CD4-positive, alpha-beta T cell treated with Interleukin-15 for 1 hour (primary cell): Measurements from ENCODE around the gene CALM1.

Experiments used
- DNase-seq: peaks from one replicate; pipeline ENCODE4 v3.0.0-alpha.2; 2020

CALM1 gene

DNA sequence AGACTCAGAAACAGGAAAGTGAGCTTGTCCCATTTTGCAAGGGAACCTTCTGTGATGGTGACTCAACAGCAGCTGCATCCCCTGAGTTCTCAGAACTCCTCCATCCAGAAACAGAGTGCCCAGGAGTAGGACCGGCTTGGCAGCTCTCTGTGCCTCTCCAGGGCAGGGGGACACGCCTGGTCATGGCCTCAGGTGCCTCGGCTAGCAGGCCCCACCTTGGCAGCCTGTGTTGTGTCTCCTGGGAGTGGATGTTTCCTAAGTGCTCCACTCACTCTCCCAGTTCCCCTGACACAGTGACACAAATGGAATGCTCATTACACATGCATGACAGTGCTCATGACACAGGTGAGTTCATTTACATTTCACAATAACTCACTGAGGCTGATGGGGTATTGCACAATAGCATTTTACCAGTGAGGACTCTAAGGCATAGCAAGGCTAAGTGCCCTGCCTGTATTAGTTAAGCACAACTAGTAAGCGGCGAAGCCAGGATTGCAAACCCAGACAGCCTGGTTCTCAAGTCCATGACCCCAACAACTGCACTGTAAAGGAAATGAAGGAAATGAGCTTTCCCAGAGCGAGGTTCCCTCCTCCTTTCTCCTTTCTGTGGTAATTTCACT lies 47.4 kb downstream of the CALM1 start:
- DNase-seq: no peak

DNA sequence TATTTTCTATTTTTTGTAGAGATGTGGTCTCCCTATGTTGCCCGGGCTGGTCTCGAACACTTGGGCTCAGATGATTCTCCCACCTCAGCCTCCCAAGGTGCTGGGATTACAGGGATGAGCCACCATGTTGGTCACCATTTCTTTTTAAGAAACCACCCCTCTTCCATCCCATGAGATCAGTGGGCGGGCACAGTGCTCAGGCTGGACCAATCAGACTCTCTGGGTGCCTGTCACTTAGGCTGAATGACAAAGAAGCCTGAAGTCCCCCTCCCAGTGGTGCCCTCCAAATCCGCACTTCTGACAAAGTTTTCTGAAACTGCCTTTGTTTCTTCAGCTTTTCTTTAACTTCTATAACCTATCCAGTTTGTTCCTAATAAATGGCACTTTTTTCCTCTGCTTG lies 48.2 kb downstream of the CALM1 start:
- DNase-seq: no peak

DNA sequence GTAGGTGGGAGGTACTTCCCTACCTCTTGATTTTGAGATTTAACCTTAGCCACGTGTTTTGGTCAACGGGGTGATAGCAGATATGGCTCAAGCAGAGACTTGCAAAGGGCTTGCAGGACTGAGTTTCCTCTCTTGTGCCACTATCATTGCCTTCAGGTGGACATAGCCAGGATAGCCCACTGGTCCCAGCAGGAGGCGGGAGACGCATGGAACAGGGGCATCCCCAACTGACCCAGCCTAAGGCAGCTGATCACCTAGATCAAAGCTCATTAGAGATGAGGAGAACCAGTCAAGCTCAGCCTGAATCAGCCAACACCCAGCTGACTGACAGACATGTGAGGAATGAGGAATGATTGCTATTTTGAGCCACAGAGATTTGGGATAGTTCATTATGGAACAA lies 49.6 kb downstream of the CALM1 start:
- DNase-seq: no peak

DNA sequence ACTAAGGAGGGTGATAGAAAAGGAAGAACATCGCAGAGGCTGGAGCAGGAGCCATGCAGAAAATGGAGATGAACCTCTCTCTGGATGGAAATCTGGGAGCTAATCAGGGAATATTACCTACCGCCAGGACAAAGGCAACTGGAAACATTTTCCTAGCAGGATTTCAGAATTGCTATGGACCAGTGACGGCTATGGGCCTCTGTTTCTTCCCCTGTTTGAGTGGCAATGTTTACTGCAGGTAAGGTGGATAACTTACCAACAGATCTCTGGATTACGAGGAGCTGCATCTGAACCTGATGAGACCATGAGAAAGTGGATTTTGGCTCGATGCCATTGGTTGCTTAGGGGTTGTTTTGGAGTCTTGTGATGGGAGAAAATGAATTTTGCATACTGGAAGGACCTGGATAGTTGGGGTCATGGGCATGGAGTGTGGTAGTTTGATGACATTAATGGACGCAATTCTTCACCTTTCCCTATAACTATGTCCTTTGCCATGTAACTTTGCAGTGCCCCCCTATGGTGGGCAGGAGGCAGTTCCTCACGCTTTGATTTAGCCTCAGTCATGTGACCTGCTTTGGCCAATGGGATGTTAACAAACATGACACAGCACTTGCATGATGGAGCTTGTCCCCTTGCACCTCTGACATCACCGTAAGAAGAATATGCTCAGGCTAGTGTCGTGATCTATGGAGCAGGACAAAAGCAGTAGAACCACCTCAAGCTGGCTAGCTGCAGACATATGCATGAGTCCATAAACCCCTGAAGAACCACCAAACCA lies 51.1 kb downstream of the CALM1 start:
- no peak for DNase-seq

DNA sequence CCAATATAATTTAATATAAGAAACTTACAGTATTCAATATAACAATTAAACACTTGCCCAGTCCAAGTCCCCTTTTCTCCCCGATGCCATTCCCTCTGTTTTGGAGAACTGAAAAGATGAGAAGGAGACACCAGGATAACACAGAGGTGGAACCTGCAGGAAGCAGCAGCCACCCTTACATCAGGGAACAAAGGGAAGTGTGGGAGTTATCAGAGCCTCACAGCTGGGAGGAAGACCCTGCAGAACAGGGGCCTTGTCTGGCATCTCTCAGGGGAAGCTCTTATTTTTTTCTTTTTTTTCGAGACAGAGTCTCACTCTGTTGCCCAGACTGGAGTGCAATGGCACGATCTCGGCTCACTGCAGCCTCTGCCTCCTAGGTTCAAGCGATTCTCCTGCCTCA lies 52.6 kb downstream of the CALM1 start:
- DNase-seq: no peak

DNA sequence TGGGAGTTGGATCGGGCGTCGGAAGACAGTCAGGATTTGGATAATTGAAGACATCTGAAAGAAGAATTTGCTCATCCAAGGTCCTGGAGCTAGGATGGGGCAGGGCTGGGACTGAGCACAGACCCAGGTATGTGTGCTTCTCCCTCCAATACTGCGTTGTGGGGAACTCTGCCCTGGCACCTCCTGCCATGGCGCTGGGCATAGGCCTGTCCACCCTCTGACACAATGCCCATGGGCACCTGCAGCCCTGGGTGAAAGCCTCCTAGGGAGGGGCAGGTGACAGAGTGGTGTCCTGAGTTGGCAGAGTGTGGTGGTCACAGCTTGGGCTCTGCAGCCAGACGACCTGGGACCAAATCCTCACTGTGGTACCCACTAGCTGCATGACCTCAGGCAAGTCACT lies 53.3 kb downstream of the CALM1 start:
- no peak for DNase-seq

DNA sequence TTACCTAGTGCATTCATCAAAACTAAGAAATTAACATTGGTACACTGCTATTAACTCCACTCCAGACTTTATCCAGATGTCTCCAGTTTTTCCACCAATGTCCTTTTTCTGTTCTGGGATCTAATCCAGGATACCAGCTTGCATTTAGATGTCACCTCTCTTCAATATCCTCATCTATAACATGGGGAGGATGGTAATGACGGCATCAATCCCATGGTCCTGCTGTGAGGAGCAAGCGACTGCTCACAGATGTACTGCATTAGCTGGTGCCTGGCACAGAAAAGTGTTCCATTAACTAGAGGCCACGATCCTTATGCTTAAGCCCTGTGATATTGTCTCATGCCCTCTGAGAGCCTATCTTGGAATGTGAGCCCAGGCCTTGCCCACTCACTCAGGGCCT lies 53.8 kb downstream of the CALM1 start:
- no peak for DNase-seq

DNA sequence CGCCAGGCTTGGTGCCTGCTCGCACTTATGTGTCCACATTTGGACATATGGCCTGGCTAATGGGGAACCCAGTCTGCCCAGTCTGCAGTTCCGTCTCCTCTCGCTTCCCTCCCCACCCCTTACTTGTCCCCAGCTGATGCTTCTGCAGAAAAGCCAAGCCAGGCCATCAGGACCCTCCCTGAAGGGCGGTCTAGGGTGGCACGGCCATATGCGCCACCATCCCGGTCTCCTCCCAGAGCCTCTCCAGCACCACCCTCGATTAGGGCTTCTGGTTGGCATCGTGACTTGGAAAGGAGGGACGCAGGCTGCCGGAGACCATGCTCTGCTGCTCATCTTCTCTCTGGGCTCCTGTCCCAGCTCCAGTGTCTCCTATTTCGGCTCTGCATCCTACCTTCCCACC lies 54.6 kb downstream of the CALM1 start:
- no peak for DNase-seq

DNA sequence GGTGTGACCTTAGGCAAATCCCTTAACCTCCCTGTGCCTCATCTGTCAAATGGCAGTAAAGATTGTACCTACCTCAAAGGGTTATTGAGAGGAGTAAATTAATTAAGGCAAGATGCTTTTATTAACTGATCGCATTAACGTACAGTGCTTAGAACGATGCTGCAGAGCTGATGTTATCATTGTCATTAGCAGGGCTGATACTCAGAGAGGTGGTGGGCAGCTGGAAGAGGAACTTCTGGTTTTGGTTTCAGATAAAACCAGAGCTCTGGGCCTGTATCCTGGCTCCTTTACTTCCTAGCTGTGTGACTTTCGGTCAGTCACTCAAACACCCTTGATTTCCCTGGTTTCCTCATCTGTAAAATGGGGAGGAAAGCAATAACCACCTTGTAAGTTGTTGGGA lies 55.1 kb downstream of the CALM1 start:
- no peak for DNase-seq

DNA sequence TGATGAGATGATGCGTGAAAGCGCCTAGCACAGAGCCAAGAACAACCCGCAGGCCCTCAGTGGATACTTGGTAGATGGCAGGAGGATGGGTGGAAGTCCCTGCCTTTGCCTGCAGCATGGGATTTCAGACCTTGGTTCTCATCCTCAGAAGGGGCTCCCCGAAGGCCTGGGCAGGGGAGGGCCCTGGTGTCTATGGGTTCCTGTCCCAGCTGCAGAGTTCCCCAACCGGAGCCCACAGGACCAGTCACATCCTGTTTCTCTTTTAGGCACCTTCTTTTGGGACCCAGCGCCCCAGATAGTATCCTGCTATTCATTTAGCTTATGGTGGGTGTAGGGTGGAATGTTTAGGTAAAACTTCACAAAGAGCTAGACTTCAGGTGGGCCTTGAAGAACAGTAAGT lies 55.5 kb downstream of the CALM1 start:
- no peak for DNase-seq

DNA sequence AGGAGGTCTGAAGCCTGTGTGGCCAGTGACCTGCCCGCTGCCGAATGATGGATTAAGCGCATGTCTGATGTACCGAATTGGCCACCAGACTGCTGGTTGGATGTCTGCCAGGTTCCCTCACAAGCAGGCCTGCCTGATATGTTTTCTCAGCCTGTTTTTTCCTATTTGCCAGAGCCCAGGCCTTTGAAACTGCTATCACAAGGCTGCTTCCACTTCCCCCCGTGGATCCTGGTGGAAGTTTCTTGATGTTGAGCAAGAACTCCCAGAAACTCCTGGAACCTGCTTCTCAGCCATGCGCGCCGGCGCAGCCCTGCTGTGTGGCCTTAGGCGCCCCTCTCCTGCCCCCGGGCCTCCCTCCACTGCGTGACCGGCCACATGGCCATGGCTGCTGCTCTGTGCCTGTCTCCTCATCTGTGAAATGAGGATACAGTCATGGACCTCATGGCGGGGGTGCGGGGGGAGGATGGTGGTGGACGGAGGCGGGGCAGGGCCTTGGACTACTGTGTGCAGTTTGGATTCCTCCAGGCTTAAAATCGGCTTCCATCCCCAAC lies 56.6 kb downstream of the CALM1 start:
- DNase-seq: no peak

DNA sequence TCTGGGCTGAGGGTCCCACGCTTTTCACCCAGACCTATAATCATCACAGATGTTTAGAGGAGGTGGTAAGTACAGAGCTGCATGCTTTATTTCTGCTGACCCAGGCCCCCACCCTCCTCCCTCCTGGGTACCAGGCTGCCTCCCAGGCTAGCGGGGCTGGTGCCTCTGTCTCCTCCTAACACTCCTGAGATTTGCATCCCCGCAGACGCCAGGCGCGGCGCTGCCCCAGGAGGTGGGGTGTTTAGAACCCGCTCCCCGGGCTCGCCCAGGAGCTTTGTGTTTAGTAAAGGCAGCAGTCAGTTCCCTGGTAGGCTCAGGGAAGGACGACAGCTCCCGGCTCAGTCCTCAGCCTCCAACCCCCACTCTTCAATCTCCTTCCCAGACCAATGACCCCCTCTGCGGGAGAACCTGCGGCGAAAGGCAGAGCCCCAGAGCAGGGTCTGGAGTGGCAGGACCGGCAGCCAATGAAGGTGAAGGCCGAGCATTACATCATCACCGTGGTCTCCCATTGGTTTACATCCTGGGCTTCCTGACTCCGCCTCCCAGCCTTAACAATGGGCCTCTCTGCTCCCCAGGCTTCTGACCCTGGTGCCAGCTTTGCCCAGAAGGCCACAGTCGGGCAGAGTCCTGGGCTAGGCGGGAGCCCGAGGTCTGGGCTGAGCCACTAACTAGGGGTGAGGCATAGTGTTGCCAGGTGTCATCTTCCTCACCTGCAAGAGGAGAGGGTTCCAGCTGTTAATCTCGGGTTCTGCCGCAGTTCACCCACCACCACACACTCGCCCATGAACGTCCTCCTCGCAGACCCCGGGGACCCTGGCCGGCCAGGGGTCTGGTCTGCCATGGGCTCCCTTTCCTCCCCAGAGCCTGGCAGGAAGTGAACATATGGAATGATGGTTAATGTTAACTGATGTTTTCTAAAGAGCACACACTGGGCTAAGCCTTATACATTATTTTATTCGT lies 57.5 kb downstream of the CALM1 start:
- no peak for DNase-seq

DNA sequence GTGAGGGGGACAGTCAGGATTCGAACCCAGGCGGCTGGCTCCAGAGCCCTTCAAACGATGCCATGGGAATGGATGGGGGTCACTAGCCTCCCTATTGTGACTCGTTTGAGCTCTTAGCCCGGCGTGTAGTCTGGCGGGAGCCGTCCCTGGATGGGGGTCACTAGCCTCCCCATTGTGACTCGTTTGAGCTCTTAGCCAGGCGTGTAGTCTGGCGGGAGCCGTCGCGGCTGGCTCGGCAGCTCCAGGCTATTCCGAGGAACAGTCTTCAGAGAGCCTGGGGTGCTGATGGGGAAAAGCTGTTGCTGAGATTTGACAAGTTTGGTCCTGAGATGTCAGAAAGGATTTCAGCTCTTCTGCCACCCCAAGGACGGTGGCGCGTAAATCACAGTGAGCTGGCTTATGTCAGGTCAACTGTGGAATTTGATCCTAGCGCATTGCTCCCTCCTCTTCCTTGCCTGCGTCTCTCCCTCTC lies 58.3 kb downstream of the CALM1 start:
- DNase-seq: no peak

DNA sequence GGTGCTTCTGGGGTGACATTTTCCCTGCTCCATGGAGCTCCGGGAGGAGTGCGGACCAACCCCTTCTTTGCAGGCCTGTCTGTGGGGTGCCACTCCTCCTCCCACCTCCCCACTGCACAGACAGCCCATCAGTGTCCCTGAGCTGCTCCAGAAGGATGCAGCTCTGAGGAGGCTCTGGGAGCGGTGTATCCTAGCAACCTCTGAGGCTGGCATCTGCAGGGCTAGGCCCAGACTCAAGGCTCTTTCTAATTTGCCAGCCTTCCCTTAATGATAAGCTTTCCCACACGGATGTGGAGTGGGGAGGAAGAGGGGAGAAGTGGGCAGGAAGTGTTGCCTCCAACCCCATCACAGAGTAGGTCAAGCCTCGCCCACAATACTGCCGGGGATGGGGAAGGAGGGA lies 59.7 kb downstream of the CALM1 start:
- DNase-seq: no peak

DNA sequence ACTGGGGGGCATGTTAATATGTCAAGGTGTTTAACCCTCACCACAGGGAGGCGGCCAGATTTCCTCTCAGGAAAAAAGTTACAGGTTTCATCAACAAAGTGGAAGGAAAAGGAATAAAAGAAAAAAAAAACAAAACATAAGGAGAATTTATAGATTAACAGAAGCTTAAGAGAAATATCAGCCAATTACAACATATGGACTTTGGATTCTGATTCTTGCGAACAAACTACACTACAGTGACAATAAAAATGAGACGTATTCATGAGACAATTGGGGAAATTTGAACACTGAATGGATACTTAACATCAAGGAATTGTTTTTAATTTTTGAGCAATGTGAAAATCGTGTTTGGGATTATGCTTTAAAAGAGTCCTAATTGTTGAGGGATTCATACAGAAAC lies 60.4 kb downstream of the CALM1 start:
- DNase-seq: no peak
